ENCODE data around the gene BORCS5. TPM values are rescaled to one million over a fixed set of nuclear protein-coding genes. Genes with fewer than 3 reads are reported as not detected.

BORCS5 gene
- total RNA-seq, 4 donors from 2014 or later, result 14.2 to 45.0 (median 25.6) TPM

DNA sequence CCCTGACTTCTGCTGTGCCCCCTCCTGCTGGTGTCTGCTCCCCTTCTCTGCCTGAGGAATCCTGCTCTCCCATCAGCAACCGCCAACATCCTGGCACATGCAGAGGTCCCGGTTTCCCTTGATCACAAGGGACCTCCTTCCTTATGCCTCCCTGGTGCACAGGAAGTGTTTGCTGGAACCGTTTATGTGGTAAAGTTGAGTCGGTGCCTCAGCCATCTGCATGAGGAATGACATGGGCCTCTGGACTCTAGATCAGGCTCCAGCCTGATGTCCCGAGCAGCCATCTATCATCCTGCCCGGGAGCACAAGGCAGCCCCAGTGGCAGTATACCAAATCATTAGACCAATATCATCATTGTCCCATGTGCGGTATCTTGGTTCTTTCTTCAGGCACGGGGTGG, 90.4 kb downstream of the BORCS5 start:
- H3K4me1 ChIP-seq, result peaks cover 0 to 42% (median 14%) of the 10 kb centered on the region in 4 donors
- H3K9me3 ChIP-seq, result no peaks in the 10 kb centered on the region
- DNase-seq (ENCODE audit: low spot score in 2 of 2), result no peak
- H3K4me3 ChIP-seq, result no peak overlapping the region
- TF ChIP-seq, protein P1, sequence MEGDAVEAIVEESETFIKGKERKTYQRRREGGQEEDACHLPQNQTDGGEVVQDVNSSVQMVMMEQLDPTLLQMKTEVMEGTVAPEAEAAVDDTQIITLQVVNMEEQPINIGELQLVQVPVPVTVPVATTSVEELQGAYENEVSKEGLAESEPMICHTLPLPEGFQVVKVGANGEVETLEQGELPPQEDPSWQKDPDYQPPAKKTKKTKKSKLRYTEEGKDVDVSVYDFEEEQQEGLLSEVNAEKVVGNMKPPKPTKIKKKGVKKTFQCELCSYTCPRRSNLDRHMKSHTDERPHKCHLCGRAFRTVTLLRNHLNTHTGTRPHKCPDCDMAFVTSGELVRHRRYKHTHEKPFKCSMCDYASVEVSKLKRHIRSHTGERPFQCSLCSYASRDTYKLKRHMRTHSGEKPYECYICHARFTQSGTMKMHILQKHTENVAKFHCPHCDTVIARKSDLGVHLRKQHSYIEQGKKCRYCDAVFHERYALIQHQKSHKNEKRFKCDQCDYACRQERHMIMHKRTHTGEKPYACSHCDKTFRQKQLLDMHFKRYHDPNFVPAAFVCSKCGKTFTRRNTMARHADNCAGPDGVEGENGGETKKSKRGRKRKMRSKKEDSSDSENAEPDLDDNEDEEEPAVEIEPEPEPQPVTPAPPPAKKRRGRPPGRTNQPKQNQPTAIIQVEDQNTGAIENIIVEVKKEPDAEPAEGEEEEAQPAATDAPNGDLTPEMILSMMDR (IDR thresholded peaks at IDR 0.05), result no peak
- TF ChIP-seq EP300 (IDR thresholded peaks at IDR 0.05) (no peak), POLR2A (IDR thresholded peaks at IDR 0.05) (no peak)
- no peak overlapping the region for H3K27ac ChIP-seq
- WGBS, 2 donors, result 59 to 70% methylated on average over 8 of the region's 8 CpGs
- H3K36me3 ChIP-seq, result no peaks in the 10 kb centered on the region
- no peaks in the 10 kb centered on the region for H3K27me3 ChIP-seq

DNA sequence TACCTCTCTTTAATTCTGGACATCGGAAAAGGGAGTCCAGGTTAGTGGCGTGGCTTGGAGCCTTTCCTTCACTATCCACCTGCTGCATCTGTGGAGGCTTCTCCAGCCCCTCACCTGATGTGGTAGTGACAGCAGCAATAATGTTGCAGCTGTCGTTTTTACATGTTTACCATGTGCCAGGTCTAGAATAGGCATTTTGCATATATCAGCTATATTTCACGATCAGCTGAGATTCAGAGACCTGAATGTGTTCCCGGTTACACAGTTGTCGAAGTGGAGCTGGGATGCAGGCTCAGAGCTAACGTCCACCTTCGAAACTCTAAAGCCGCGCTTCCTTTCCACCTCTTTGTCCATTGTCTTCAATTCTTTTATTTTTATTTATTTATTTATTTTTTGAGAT, 91.0 kb downstream of the BORCS5 start:
- no peak for DNase-seq (ENCODE audit: low spot score in 2 of 2)
- Histone ChIP-seq H3K36me3 (no peaks in the 10 kb centered on the region), H3K4me1 (peaks cover 0 to 36% (median 11%) of the 10 kb centered on the region in 4 donors), H3K4me3 (no peak overlapping the region), H3K27me3 (no peaks in the 10 kb centered on the region), H3K9me3 (no peaks in the 10 kb centered on the region), H3K27ac (no peak overlapping the region)
- TF ChIP-seq EP300 (IDR thresholded peaks at IDR 0.05) (no peak), POLR2A (IDR thresholded peaks at IDR 0.05) (no peak)
- TF ChIP-seq, protein P1 (IDR thresholded peaks at IDR 0.05), result no peak
- 97 to 98% methylated on average over 10 of the region's 10 CpGs for WGBS, 2 donors

DNA sequence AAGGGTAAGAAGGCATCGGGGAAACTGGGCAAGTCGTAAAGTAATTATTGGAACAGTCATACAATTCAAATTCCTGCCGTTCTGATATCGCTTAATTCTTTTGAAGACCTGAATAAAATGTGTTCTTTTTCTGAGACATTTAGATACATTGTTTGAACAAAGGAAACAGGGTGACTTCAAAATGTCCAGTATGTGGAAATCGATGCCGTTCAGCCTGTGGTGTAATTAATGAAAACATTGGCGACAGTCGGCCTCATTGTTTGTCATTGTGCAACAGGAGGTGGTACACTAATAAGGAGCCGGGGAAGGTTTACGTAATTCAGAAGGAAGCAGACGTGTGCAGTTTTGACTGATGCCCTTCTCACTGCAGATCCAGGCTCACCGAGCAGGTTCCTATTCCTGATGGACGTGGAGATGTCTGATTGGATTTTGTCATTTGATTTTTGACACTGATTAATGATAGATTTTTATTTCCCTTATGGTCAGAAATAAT, 92.7 kb downstream of the BORCS5 start:
- Histone ChIP-seq H3K9me3 (no peaks in the 10 kb centered on the region), H3K27me3 (no peaks in the 10 kb centered on the region), H3K4me1 (peaks cover 0 to 19% (median 6%) of the 10 kb centered on the region in 4 donors), H3K36me3 (no peaks in the 10 kb centered on the region), H3K4me3 (no peak overlapping the region), H3K27ac (peak overlapping the region in 1 of 4 donors; percentile 17)
- WGBS, 2 donors, result 69 to 72% methylated on average over 13 of the region's 13 CpGs
- no peak for DNase-seq (ENCODE audit: low spot score in 2 of 2)
- TF ChIP-seq EP300 (IDR thresholded peaks at IDR 0.05) (no peak), POLR2A (IDR thresholded peaks at IDR 0.05) (no peak)
- TF ChIP-seq, protein P1 (IDR thresholded peaks at IDR 0.05), result no peak

DNA sequence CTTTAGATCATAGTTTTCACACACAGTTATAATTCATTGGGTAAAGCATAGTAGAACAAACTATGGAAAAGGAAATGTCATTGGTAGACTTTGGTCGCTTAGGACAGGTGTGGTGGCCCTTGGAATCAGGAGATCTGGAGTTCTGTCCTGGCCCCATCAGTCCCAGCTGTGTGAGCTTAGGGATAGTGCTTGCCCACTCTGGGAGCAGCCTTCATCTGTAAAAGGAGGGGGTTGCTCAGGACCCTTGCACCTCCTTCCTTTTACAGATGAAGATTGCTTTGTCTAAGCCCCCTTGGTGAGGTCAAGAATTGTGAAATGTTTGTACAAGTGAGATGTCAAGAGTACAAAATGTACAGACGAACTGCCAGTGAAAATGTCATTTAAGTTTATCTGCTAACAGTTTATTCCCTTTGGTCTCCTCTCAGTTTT, 93.2 kb downstream of the BORCS5 start:
- TF ChIP-seq EP300 (IDR thresholded peaks at IDR 0.05) (no peak), POLR2A (IDR thresholded peaks at IDR 0.05) (no peak)
- TF ChIP-seq, protein P1 (IDR thresholded peaks at IDR 0.05), result no peak
- Histone ChIP-seq H3K4me1 (peaks cover 0 to 15% (median 6%) of the 10 kb centered on the region in 4 donors), H3K27ac (no peak overlapping the region), H3K27me3 (no peaks in the 10 kb centered on the region), H3K4me3 (no peak overlapping the region), H3K36me3 (no peaks in the 10 kb centered on the region), H3K9me3 (no peaks in the 10 kb centered on the region)
- 66 to 78% methylated on average over 2 of the region's 2 CpGs for WGBS, 2 donors
- DNase-seq (ENCODE audit: low spot score in 2 of 2), result no peak

DNA sequence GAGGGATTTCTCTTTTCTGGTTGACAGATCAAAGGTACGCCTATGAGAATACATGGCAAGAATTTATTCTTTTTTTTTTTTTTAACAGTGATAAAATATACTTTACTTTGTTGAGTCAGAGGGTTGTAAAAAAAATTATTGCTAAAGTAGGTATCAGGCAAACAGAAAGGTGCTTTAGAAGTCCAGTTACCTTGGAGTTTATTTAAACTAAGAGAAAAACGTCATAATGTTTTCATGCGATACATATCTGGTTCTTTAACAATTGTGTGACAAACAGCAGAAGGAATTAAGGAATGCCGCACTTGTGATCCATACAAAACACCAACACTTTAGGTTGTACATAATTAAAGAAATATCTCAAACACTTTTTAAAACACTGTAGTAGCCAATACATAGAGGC, 94.2 kb downstream of the BORCS5 start:
- Histone ChIP-seq H3K27ac (no peak overlapping the region), H3K4me1 (peaks cover 0 to 14% (median 6%) of the 10 kb centered on the region in 4 donors), H3K36me3 (no peaks in the 10 kb centered on the region), H3K9me3 (no peaks in the 10 kb centered on the region), H3K27me3 (no peaks in the 10 kb centered on the region), H3K4me3 (no peak overlapping the region)
- 97% methylated on average over 4 of the region's 4 CpGs for WGBS, 2 donors
- no peak for TF ChIP-seq POLR2A (IDR thresholded peaks at IDR 0.05)
- TF ChIP-seq, protein P1 (IDR thresholded peaks at IDR 0.05), result no peak
- no peak for TF ChIP-seq EP300 (IDR thresholded peaks at IDR 0.05)
- no peak for DNase-seq (ENCODE audit: low spot score in 2 of 2)
